GM23338 (cell line): ENCODE results near the gene LIME1. TPM values are rescaled to one million over a fixed set of nuclear protein-coding genes. Genes with fewer than 3 reads are reported as not detected.

ENCODE experiments used
- ATAC-seq: fragments of 200-7000 bp; cut with Tn5 transposase; 3 replicates; pipeline ENCODE4 v1.9.1; 2020
- DNase-seq: peaks from one replicate; pipeline ENCODE4 v3.0.0-alpha.2; 2015; ENCODE audit warnings: low spot score
- H2AFZ ChIP-seq: fragments of 200-600 bp; sonication (generic); 2 replicates; pipeline ENCODE4 v1.8.0; 2016; ENCODE audit warnings: antibody characterized with exemption, mild to moderate bottlenecking, moderate library complexity
- H3F3A ChIP-seq: fragments of 200-600 bp; sonication (generic); replicated peaks from 2 replicates; pipeline ENCODE4 v1.8.0; 2017; ENCODE audit warnings: antibody characterized with exemption, mixed run types, low read depth
- H3K27ac ChIP-seq: fragments of 200-600 bp; sonication (generic); 2 replicates; pipeline ENCODE4 v1.6.1; 2016; ENCODE audit warnings: low read depth
- H3K27me3 ChIP-seq: fragments of 200-600 bp; sonication (generic); 2 replicates; pipeline ENCODE4 v1.8.0; 2016; ENCODE audit warnings: mild to moderate bottlenecking, mixed run types, moderate library complexity; ENCODE audit not compliant: insufficient read depth
- H3K36me3 ChIP-seq: fragments of 200-600 bp; sonication (generic); 2 replicates; pipeline ENCODE4 v1.8.0; 2016; ENCODE audit warnings: mild to moderate bottlenecking; ENCODE audit not compliant: insufficient read depth
- H3K4me1 ChIP-seq: fragments of 200-600 bp; sonication (generic); 2 replicates; pipeline ENCODE4 v1.8.0; 2016; ENCODE audit warnings: mild to moderate bottlenecking, moderate library complexity; ENCODE audit not compliant: insufficient read depth
- H3K4me2 ChIP-seq: fragments of 200-600 bp; sonication (generic); 2 replicates; pipeline ENCODE4 v1.7.1; 2017; ENCODE audit warnings: mixed run types
- H3K4me3 ChIP-seq: fragments of 200-600 bp; sonication (generic); 2 replicates; pipeline ENCODE4 v1.6.1; 2016; ENCODE audit warnings: mixed run types
- H3K79me2 ChIP-seq: fragments of 200-600 bp; sonication (generic); replicated peaks from 2 replicates; pipeline ENCODE4 v1.8.0; 2017; ENCODE audit warnings: mild to moderate bottlenecking; ENCODE audit not compliant: insufficient read depth
- H3K9me2 ChIP-seq: fragments of 200-600 bp; sonication (generic); 2 replicates; pipeline ENCODE4 v1.8.0; 2017; ENCODE audit not compliant: insufficient read depth
- H4K20me1 ChIP-seq: fragments of 200-600 bp; sonication (generic); replicated peaks from 2 replicates; pipeline ENCODE4 v1.8.0; 2017; ENCODE audit warnings: mild to moderate bottlenecking; ENCODE audit not compliant: insufficient read depth
- H3K27ac Mint-ChIP-seq: 2 replicates; pipeline ENCODE4 v1.8.0; 2020; ENCODE audit warnings: inconsistent platforms, mild to moderate bottlenecking, moderate library complexity, mixed read lengths
- H3K27me3 Mint-ChIP-seq: 3 replicates; pipeline ENCODE4 v1.8.0; 2022; ENCODE audit warnings: low read depth, mild to moderate bottlenecking, moderate library complexity, mixed read lengths, inconsistent platforms; ENCODE audit not compliant: insufficient read depth, poor library complexity
- H3K36me3 Mint-ChIP-seq: 3 replicates; pipeline ENCODE4 v1.8.0; 2021; ENCODE audit warnings: low read depth, mild to moderate bottlenecking, inconsistent platforms, moderate library complexity, mixed read lengths
- H3K4me1 Mint-ChIP-seq: 3 replicates; pipeline ENCODE4 v1.8.0; 2020; ENCODE audit warnings: mild to moderate bottlenecking, inconsistent platforms, mixed read lengths
- H3K4me3 Mint-ChIP-seq: 3 replicates; pipeline ENCODE4 v1.8.0; 2021; ENCODE audit warnings: moderate library complexity, mild to moderate bottlenecking, inconsistent platforms, mixed read lengths
- H3K9me3 Mint-ChIP-seq: 3 replicates; pipeline ENCODE4 v1.8.0; 2020; ENCODE audit warnings: moderate library complexity, mild to moderate bottlenecking, inconsistent platforms, mixed read lengths
- CREB1 ChIP-seq: fragments of 250-450 bp; sonication (Bioruptor Pico); IDR thresholded peaks from 2 replicates; pipeline ENCODE4 v1.5.0; 2020; ENCODE audit warnings: low read depth, mild to moderate bottlenecking, moderate library complexity
- EZH2 ChIP-seq: fragments of 200-600 bp; sonication (generic); IDR thresholded peaks from one replicate; pipeline ENCODE4 v1.8.0; 2017; ENCODE audit warnings: antibody characterized with exemption, mild to moderate bottlenecking, low read depth; ENCODE audit not compliant: unreplicated experiment
- EZH2phosphoT487 ChIP-seq: fragments of 200-600 bp; sonication (generic); IDR thresholded peaks from one replicate; pipeline ENCODE4 v1.8.1; 2018; ENCODE audit warnings: antibody characterized with exemption; ENCODE audit not compliant: unreplicated experiment
- JUNB ChIP-seq: IDR thresholded peaks from one replicate; pipeline ENCODE4 v1.6.1; 2016; ENCODE audit warnings: antibody characterized with exemption; ENCODE audit not compliant: unreplicated experiment
- NANOG ChIP-seq: IDR thresholded peaks from 2 replicates; pipeline ENCODE4 v1.6.1; 2016; ENCODE audit warnings: antibody characterized with exemption, borderline replicate concordance
- STAT1 ChIP-seq: IDR thresholded peaks from one replicate; pipeline ENCODE4 v1.6.1; 2016; ENCODE audit warnings: antibody characterized with exemption; ENCODE audit not compliant: unreplicated experiment
- ZNF331 ChIP-seq: fragments of 250-450 bp; sonication (Bioruptor Pico); IDR thresholded peaks from 2 replicates; pipeline ENCODE4 v1.5.0; 2020; ENCODE audit warnings: low read depth, mild to moderate bottlenecking, moderate library complexity
- polyA plus RNA-seq: library from polyadenylated mRNA; unstranded; fragments of >200 nt; fragmentation: Nextera tagmentation; extraction: Ambion mirVana; gene quantifications from 2 replicates; pipeline ENCODE4 v1.2.1, GENCODE V29; 2016
- total RNA-seq: library from RNA; depleted of rRNA; stranded (reverse); fragments of >200 nt; shearing (Covaris generic); gene quantifications from 2 replicates; pipeline ENCODE4 v1.2.3, GENCODE V29; 2014
- TF ChIP-seq, protein P1 (sequence below): IDR thresholded peaks from one replicate; pipeline ENCODE4 v1.6.1; 2018; ENCODE audit warnings: antibody characterized with exemption; ENCODE audit not compliant: unreplicated experiment
- TF ChIP-seq, protein P2 (sequence below), 2 experiments: fragments of 200-600 bp in 1 of 2; sonication (generic) in 1 of 2; conservative IDR thresholded peaks; 2 replicates each; pipeline versions ENCODE4 v1.5.1 to v1.6.1; 2016 to 2017; ENCODE audit warnings: antibody characterized with exemption in 2 of 2, low read depth in 2 of 2, mild to moderate bottlenecking in 2 of 2, moderate library complexity in 1 of 2

The LIME1 gene
- total and polyA plus RNA-seq, 2 experiments from 2014 or later: 4.7 to 12.2 TPM

DNA sequence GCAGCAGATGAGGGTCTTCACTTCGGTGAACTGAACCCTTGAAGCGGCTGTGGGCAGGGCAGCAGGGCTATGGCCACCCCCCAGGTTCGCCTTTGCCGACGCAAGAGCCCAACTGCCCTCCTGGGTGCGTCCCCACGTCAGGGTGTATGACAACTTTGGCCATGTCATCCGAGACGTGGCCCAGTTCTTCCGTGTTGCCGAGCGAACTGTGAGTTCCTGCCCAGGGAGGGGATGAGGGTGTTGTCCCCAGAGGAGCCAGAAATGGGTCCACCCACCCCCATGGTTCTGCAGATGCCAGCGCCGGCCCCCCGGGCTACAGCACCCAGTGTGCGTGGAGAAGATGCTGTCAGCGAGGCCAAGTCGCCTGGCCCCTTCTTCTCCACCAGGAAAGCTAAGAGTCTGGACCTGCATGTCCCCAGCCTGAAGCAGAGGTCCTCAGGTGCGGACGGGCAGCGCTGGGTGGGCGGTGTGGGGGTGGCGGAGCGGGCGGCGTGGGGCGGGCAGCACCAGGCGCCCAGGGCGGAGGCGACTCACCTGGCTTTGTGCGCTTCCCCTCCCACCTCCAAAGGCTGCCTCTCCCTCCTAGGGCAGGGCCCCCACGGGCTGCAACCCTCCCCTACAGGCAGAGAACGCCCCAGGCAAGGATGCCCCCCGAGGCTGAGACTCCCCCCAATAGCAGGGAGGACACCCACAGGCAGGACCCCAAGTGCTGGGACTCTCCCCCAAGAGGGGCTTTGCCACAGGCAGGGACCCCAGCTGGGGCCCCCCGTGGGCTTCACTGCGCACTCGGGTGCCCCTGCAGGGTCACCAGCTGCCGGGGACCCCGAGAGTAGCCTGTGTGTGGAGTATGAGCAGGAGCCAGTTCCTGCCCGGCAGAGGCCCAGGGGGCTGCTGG is 46.2 kb upstream of the LIME1 start:
- H3K27ac Mint-ChIP-seq: no peak overlapping the region
- no peak overlapping the region for H3K4me3 Mint-ChIP-seq
- DNase-seq (no peak), ATAC-seq (no peak)
- TF ChIP-seq STAT1 (no peak), JUNB (no peak)
- no peaks in the 10 kb centered on the region for H3K27me3 ChIP-seq
- H3K9me2 ChIP-seq: no peaks in the 10 kb centered on the region
- no peaks in the 10 kb centered on the region; the same call in 2 of the 3 replicates for H3K4me1 Mint-ChIP-seq
- H3K36me3 ChIP-seq: no peaks in the 10 kb centered on the region
- H3F3A ChIP-seq: no peaks in the 10 kb centered on the region
- H3K79me2 ChIP-seq: no peaks in the 10 kb centered on the region
- no peaks in the 10 kb centered on the region for H4K20me1 ChIP-seq
- peaks cover 22% of the 10 kb centered on the region for H3K27me3 Mint-ChIP-seq
- H3K27ac ChIP-seq: no peak overlapping the region
- H3K4me3 ChIP-seq: no peak overlapping the region
- H2AFZ ChIP-seq: no peak overlapping the region
- H3K36me3 Mint-ChIP-seq: peaks cover 24% of the 10 kb centered on the region
- H3K4me1 ChIP-seq: no peaks in the 10 kb centered on the region
- no peak overlapping the region for H3K4me2 ChIP-seq
- peaks cover 14% of the 10 kb centered on the region; the same call in 2 of the 3 replicates for H3K9me3 Mint-ChIP-seq

- Histone ChIP-seq H3K27ac (no peak overlapping the region), H2AFZ (no peak overlapping the region), H3F3A (no peaks in the 10 kb centered on the region), H4K20me1 (no peaks in the 10 kb centered on the region), H3K4me2 (no peak overlapping the region), H3K27me3 (no peaks in the 10 kb centered on the region), H3K36me3 (no peaks in the 10 kb centered on the region), H3K79me2 (no peaks in the 10 kb centered on the region), H3K9me2 (no peaks in the 10 kb centered on the region), H3K4me3 (no peak overlapping the region), H3K4me1 (no peaks in the 10 kb centered on the region)
- Mint-ChIP-seq H3K27me3 (peaks cover 24% of the 10 kb centered on the region), H3K36me3 (peaks cover 25% of the 10 kb centered on the region), H3K4me3 (no peak overlapping the region), H3K9me3 (peaks cover 14% of the 10 kb centered on the region; the same call in 2 of the 3 replicates), H3K27ac (no peak overlapping the region), H3K4me1 (no peaks in the 10 kb centered on the region; the same call in 2 of the 3 replicates)
- ATAC-seq (no peak), DNase-seq (no peak)
- TF ChIP-seq STAT1 (no peak), ZNF331 (CRISPR knock-in tag) (no peak), CREB1 (no peak), EZH2phosphoT487 (no peak), EZH2 (no peak), NANOG (no peak)
- TF ChIP-seq, protein P1, sequence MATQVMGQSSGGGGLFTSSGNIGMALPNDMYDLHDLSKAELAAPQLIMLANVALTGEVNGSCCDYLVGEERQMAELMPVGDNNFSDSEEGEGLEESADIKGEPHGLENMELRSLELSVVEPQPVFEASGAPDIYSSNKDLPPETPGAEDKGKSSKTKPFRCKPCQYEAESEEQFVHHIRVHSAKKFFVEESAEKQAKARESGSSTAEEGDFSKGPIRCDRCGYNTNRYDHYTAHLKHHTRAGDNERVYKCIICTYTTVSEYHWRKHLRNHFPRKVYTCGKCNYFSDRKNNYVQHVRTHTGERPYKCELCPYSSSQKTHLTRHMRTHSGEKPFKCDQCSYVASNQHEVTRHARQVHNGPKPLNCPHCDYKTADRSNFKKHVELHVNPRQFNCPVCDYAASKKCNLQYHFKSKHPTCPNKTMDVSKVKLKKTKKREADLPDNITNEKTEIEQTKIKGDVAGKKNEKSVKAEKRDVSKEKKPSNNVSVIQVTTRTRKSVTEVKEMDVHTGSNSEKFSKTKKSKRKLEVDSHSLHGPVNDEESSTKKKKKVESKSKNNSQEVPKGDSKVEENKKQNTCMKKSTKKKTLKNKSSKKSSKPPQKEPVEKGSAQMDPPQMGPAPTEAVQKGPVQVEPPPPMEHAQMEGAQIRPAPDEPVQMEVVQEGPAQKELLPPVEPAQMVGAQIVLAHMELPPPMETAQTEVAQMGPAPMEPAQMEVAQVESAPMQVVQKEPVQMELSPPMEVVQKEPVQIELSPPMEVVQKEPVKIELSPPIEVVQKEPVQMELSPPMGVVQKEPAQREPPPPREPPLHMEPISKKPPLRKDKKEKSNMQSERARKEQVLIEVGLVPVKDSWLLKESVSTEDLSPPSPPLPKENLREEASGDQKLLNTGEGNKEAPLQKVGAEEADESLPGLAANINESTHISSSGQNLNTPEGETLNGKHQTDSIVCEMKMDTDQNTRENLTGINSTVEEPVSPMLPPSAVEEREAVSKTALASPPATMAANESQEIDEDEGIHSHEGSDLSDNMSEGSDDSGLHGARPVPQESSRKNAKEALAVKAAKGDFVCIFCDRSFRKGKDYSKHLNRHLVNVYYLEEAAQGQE: no peak
- TF ChIP-seq, protein P2, sequence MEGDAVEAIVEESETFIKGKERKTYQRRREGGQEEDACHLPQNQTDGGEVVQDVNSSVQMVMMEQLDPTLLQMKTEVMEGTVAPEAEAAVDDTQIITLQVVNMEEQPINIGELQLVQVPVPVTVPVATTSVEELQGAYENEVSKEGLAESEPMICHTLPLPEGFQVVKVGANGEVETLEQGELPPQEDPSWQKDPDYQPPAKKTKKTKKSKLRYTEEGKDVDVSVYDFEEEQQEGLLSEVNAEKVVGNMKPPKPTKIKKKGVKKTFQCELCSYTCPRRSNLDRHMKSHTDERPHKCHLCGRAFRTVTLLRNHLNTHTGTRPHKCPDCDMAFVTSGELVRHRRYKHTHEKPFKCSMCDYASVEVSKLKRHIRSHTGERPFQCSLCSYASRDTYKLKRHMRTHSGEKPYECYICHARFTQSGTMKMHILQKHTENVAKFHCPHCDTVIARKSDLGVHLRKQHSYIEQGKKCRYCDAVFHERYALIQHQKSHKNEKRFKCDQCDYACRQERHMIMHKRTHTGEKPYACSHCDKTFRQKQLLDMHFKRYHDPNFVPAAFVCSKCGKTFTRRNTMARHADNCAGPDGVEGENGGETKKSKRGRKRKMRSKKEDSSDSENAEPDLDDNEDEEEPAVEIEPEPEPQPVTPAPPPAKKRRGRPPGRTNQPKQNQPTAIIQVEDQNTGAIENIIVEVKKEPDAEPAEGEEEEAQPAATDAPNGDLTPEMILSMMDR (conservative IDR thresholded peaks at IDR 0.05; ENCODE audit: low read depth in 2 of 2): no peak
Measured at GRCh38 chr20:63690898-63691710, 45.4 kb upstream of the LIME1 start.
